ENCODE measurements around the gene MAP4K4.

MAP4K4 gene

GRCh38 chr2:101794141-101794540 is 96.6 kb downstream of the MAP4K4 start:
- no peak for DNase-seq

GRCh38 chr2:101795033-101795432 is 97.5 kb downstream of the MAP4K4 start:
- DNase-seq, result no peak

- no peak for DNase-seq
Measured at GRCh38 chr2:101796825-101797600, 99.5 kb downstream of the MAP4K4 start.

- no peak for DNase-seq
Measured at GRCh38 chr2:101801496-101801895, 104.0 kb downstream of the MAP4K4 start.

GRCh38 chr2:101802329-101802728 is 104.8 kb downstream of the MAP4K4 start:
- DNase-seq, result no peak

- no peak for DNase-seq
Measured at GRCh38 chr2:101803128-101803527, 105.6 kb downstream of the MAP4K4 start.

- peak; percentile 15 for DNase-seq
Measured at GRCh38 chr2:101803945-101804696, 106.6 kb downstream of the MAP4K4 start.

GRCh38 chr2:101805152-101806088 is 107.9 kb downstream of the MAP4K4 start:
- no peak for DNase-seq

GRCh38 chr2:101806123-101806522 is 108.6 kb downstream of the MAP4K4 start:
- DNase-seq, result no peak

GRCh38 chr2:101806701-101807100 is 109.2 kb downstream of the MAP4K4 start:
- DNase-seq, result no peak

- no peak for DNase-seq
Measured at GRCh38 chr2:101807242-101807641, 109.7 kb downstream of the MAP4K4 start.

- no peak for DNase-seq
Measured at GRCh38 chr2:101808006-101808562, 110.6 kb downstream of the MAP4K4 start.

GRCh38 chr2:101809698-101810097 is 112.2 kb downstream of the MAP4K4 start:
- DNase-seq, result no peak

- no peak for DNase-seq
Measured at GRCh38 chr2:101811226-101812015, 113.9 kb downstream of the MAP4K4 start.

GRCh38 chr2:101812226-101812625 is 114.7 kb downstream of the MAP4K4 start:
- DNase-seq, result no peak

- DNase-seq, result no peak
Measured at GRCh38 chr2:101814752-101815151, 117.2 kb downstream of the MAP4K4 start.

- DNase-seq, result no peak
Measured at GRCh38 chr2:101815154-101815553, 117.6 kb downstream of the MAP4K4 start.

- DNase-seq, result no peak
Measured at GRCh38 chr2:101815739-101816391, 118.4 kb downstream of the MAP4K4 start.

- DNase-seq, result no peak
Measured at GRCh38 chr2:101816598-101816997, 119.1 kb downstream of the MAP4K4 start.

GRCh38 chr2:101817481-101817880 is 120.0 kb downstream of the MAP4K4 start:
- DNase-seq, result no peak
